Activated naive CD8-positive, alpha-beta T cell treated with anti-CD3 and anti-CD28 coated beads, Interleukin-2, amount 10 ng/mL, durations not matched to agents 7 days and 5 days (primary cell): Measurements from ENCODE around the gene CPVL. TPM values are rescaled to one million over a fixed set of nuclear protein-coding genes. Genes with fewer than 3 reads are reported as not detected.

Experiments used
- ATAC-seq: fragments of 150-1000 bp; cut with Tn5 transposase; one replicate; pipeline ENCODE4 v1.10.0; 2021; ENCODE audit warnings: low read depth, moderate library complexity
- POLR2A ChIA-PET: fragments of 350-600 bp; sonication (Branson Sonifier 250); formaldehyde crosslinking; loops from one replicate; lab custom pipeline; 2021; ENCODE audit warnings: antibody characterized with exemption; lab: Charles Lee
- DNase-seq: peaks from one replicate; pipeline ENCODE4 v3.0.0; 2021
- H3K27ac Mint-ChIP-seq: one replicate; pipeline ENCODE4 v1.8.0; 2022; ENCODE audit warnings: mild to moderate bottlenecking, mixed read lengths
- H3K27me3 Mint-ChIP-seq: one replicate; pipeline ENCODE4 v1.8.0; 2022; ENCODE audit warnings: mild to moderate bottlenecking, moderate library complexity, mixed read lengths
- H3K36me3 Mint-ChIP-seq: one replicate; pipeline ENCODE4 v1.8.0; 2021; ENCODE audit warnings: mild to moderate bottlenecking, mixed read lengths
- H3K4me1 Mint-ChIP-seq: one replicate; pipeline ENCODE4 v1.8.0; 2021; ENCODE audit warnings: mixed read lengths
- H3K4me3 Mint-ChIP-seq: one replicate; pipeline ENCODE4 v1.8.0; 2022; ENCODE audit warnings: mild to moderate bottlenecking, moderate library complexity, mixed read lengths
- H3K9me3 Mint-ChIP-seq: one replicate; pipeline ENCODE4 v1.8.0; 2021; ENCODE audit warnings: mixed read lengths
- total RNA-seq, 2 experiments: library from RNA; stranded (reverse); gene quantifications; one replicate each; pipeline ENCODE4 v1.2.3, GENCODE V29; 2021

The CPVL gene
- total RNA-seq, 2 experiments from 2014 or later: 0.75 to 1.2 TPM

DNA sequence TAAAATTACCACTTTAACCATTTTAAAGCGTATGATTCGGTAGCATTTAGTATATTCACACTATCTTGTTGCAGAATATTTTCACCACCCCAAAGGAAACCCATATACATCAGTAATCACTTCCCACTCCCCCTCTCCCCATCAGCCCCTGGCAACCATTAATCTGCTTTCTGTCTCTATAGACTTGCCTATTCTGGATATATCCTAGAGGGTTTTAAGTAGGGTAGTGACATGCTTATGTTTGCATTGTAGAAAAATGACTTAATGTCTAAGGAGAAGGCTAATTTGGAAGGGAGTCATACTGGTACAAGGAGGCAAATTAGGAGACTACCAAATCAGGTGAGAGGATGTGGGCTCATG is 145.6 kb downstream of the CPVL start:
- H3K9me3 Mint-ChIP-seq: no peaks in the 10 kb centered on the region
- no peaks in the 10 kb centered on the region for H3K4me1 Mint-ChIP-seq
- H3K36me3 Mint-ChIP-seq: no peaks in the 10 kb centered on the region
- no peak for DNase-seq
- H3K27me3 Mint-ChIP-seq: peaks cover 6% of the 10 kb centered on the region
- POLR2A ChIA-PET: no interaction called here
- no peak overlapping the region for H3K4me3 Mint-ChIP-seq
- ATAC-seq: no peak
- H3K27ac Mint-ChIP-seq: no peak overlapping the region

GRCh38 chr7:28999895-29000716 is 146.2 kb downstream of the CPVL start:
- ATAC-seq (no peak), DNase-seq (no peak)
- peaks cover 6% of the 10 kb centered on the region for H3K27me3 Mint-ChIP-seq
- no peak overlapping the region for H3K27ac Mint-ChIP-seq
- H3K9me3 Mint-ChIP-seq: no peaks in the 10 kb centered on the region
- no peaks in the 10 kb centered on the region for H3K4me1 Mint-ChIP-seq
- H3K4me3 Mint-ChIP-seq: no peak overlapping the region
- H3K36me3 Mint-ChIP-seq: no peaks in the 10 kb centered on the region
- POLR2A ChIA-PET: no interaction called here

GRCh38 chr7:28999427-28999826 is 146.9 kb downstream of the CPVL start:
- Mint-ChIP-seq H3K4me1 (no peaks in the 10 kb centered on the region), H3K4me3 (no peak overlapping the region), H3K9me3 (no peaks in the 10 kb centered on the region), H3K27me3 (peaks cover 7% of the 10 kb centered on the region), H3K27ac (no peak overlapping the region), H3K36me3 (no peaks in the 10 kb centered on the region)
- DNase-seq (no peak), ATAC-seq (no peak)
- POLR2A ChIA-PET: no interaction called here

DNA sequence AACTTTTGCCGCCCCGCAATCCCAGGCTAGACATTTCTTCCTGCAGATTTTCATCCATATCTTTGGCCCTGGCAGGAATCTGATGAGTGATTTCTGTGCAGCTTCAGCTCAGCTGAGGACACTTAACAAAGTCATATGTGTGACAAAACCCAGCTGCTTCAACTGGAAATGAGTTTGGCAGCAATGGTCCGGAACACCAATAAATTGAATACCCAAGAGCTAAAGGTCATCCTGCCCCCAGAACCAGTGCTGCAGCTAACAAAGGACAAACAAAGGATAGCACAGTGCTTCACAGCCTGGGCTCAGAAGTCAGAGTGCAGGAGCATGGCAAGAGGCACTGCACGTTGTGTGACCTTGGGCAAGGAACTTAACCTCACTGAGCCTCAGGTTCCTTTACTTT is 148.2 kb downstream of the CPVL start:
- Mint-ChIP-seq H3K27ac (no peak overlapping the region), H3K27me3 (peaks cover 9% of the 10 kb centered on the region), H3K4me3 (no peak overlapping the region), H3K4me1 (no peaks in the 10 kb centered on the region), H3K9me3 (no peaks in the 10 kb centered on the region), H3K36me3 (no peaks in the 10 kb centered on the region)
- POLR2A ChIA-PET: no interaction called here
- ATAC-seq (no peak), DNase-seq (no peak)

DNA sequence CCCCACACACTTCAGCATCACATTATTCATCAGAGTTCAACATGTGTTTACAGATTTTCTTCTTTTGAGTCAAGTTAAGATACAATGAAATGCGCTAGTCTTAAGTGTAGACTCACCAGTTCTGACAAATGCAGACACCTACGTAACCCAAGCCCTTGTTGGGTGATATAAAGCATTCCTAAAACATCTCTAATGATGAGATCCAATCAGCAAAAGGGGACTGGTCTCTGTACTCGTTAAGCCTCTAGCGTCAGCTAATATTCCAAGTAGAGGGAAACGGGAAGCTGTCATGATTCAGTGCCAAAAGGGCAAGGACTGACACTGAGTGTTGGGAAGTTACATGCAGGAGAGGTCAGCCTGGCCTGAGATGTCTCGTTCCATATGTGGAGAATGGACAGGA is 149.5 kb downstream of the CPVL start:
- ATAC-seq (no peak), DNase-seq (no peak)
- POLR2A ChIA-PET: no interaction called here
- H3K36me3 Mint-ChIP-seq: no peaks in the 10 kb centered on the region
- no peaks in the 10 kb centered on the region for H3K9me3 Mint-ChIP-seq
- H3K4me3 Mint-ChIP-seq: no peak overlapping the region
- no peaks in the 10 kb centered on the region for H3K4me1 Mint-ChIP-seq
- no peak overlapping the region for H3K27ac Mint-ChIP-seq
- H3K27me3 Mint-ChIP-seq: peaks cover 7% of the 10 kb centered on the region

DNA sequence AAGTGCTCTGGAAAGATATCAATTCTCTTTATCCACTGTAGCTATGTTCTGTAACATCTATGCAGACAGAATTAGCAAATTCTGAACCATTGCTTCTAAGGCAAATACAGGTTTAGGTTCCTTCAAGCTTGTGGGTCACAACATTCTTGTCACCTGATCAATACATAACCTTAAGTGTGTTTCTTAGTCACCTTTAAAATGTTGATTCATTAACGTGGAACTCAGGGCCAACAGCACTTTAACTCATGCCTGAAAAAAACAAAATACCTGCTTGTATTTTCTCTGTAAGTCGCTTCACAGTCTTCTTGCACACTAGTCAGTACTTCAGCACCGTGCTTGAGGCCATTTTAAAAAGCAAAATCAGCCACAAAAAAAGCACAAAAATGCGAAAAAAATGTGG is 153.0 kb downstream of the CPVL start:
- Mint-ChIP-seq H3K36me3 (no peaks in the 10 kb centered on the region), H3K9me3 (no peaks in the 10 kb centered on the region), H3K27me3 (peaks cover 7% of the 10 kb centered on the region), H3K27ac (no peak overlapping the region), H3K4me3 (no peak overlapping the region), H3K4me1 (no peaks in the 10 kb centered on the region)
- DNase-seq (no peak), ATAC-seq (no peak)
- POLR2A ChIA-PET: no interaction called here

DNA sequence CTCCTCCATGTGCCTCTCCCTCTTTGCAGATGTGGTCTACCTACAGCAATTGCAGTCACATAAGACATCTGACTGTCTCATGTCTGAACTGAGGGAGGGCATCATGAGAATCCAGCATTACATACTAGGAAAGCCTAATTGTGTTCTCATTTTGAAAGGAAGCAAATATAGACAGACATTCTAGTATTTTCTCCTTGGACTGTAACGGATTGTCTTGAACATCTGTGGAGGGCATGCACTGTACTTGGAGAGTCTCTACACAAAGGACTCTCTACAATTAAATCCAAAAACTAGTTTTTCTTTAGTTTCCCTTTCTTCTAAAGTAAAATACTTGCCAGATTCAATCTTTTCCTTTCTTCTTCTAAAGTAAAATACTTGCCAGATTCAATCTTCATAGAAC is 153.5 kb downstream of the CPVL start:
- DNase-seq: no peak
- Mint-ChIP-seq H3K4me3 (no peak overlapping the region), H3K4me1 (no peaks in the 10 kb centered on the region), H3K27ac (no peak overlapping the region), H3K27me3 (peaks cover 7% of the 10 kb centered on the region), H3K9me3 (no peaks in the 10 kb centered on the region), H3K36me3 (no peaks in the 10 kb centered on the region)
- ATAC-seq: no peak
- POLR2A ChIA-PET: no interaction called here

- Mint-ChIP-seq H3K4me1 (no peaks in the 10 kb centered on the region), H3K4me3 (no peak overlapping the region)
- ATAC-seq: no peak
These were observed 156.0 kb downstream of the CPVL start for GRCh38 chr7:28990200-28990960.

DNA sequence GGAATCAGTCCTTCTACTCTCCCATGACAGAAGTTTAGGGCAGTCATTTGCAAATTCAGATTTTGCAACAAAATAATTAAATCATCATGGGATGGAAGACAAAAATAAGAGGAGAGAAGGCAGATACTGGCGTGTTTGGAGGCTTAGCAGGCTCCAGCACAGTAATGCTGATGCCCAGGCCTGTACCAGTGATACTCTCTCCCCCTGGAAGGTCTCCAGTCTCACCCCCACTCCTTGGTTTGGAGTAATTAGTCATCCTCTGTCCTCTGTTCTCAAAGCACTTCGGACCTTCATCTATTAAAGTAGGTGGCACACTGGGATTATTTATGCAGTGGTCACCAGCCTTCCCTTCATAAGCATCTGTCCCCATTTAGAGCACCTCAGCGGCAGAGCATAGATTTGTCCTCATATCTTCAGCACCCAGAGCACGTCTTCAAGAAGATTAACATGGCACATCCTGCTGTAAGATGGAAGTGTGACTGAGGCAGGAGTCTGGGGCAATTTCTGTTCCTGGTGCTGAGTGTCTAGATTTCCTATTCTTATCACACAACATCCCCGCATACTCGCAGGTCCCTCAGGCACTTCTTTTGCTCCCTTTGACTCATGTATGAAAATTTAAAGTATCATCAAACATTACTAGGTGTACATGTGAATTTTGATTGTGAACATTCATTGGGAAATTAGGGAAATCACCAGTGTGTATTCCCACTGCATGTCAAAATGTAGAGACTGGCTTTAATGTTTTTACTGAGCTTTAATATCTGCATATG is 156.9 kb downstream of the CPVL start:
- Mint-ChIP-seq H3K36me3 (no peaks in the 10 kb centered on the region), H3K9me3 (no peaks in the 10 kb centered on the region), H3K27me3 (peaks cover 1% of the 10 kb centered on the region), H3K4me3 (no peak overlapping the region), H3K27ac (no peak overlapping the region), H3K4me1 (no peaks in the 10 kb centered on the region)
- ATAC-seq (no peak), DNase-seq (no peak)
- POLR2A ChIA-PET: no interaction called here

More at GRCh38 chr7:28990200-28990960, 156.0 kb downstream of the CPVL start:
- H3K36me3 Mint-ChIP-seq: no peaks in the 10 kb centered on the region
- POLR2A ChIA-PET: no interaction called here
- no peak overlapping the region for H3K27ac Mint-ChIP-seq
- H3K9me3 Mint-ChIP-seq: no peaks in the 10 kb centered on the region
- no peak for DNase-seq
- peaks cover 3% of the 10 kb centered on the region for H3K27me3 Mint-ChIP-seq

DNA sequence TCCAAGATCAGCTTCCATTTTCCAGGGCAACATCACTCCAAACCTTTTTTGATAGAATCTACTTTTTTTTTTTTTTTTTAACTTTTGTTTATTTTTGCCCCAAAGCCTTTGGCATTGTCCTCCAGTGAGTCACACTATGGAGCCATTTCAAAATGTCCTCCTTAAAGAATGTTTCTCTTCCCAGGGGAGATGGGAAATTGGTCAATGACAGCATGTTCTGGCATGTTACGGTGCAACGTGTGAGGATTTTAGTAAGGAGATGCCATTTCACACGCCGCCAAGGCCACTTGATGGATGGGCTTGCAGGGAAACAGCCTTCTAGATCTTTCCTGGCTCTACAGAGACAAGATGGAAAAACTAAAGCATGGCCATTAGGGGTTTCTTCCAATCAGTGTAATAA is 157.5 kb downstream of the CPVL start:
- Mint-ChIP-seq H3K4me1 (no peaks in the 10 kb centered on the region), H3K36me3 (no peaks in the 10 kb centered on the region), H3K27ac (no peak overlapping the region), H3K27me3 (no peaks in the 10 kb centered on the region), H3K4me3 (no peak overlapping the region), H3K9me3 (no peaks in the 10 kb centered on the region)
- POLR2A ChIA-PET: no interaction called here
- DNase-seq (no peak), ATAC-seq (no peak)

DNA sequence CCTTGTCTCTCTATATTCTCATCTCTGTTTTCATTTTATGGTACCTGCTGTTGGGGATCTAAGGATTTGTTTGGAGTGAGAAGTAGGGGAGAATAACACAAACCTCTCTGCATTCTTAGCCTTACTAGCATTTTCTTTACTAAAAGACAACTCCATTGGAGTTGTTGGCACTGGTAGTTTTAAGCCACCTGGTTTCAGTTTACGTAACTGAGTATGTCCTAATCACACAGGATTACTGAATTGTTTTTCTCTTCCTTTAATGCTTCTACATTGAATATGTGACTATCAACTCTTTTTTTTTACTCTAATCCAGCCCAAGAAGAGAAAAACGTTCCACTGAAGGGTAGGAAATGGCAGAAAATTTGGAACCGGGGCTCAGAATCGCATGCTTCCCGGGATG is 158.2 kb downstream of the CPVL start:
- POLR2A ChIA-PET: no interaction called here
- Mint-ChIP-seq H3K27me3 (no peaks in the 10 kb centered on the region), H3K36me3 (no peaks in the 10 kb centered on the region), H3K27ac (no peak overlapping the region), H3K9me3 (no peaks in the 10 kb centered on the region), H3K4me3 (no peak overlapping the region), H3K4me1 (no peaks in the 10 kb centered on the region)
- DNase-seq (no peak), ATAC-seq (no peak)

DNA sequence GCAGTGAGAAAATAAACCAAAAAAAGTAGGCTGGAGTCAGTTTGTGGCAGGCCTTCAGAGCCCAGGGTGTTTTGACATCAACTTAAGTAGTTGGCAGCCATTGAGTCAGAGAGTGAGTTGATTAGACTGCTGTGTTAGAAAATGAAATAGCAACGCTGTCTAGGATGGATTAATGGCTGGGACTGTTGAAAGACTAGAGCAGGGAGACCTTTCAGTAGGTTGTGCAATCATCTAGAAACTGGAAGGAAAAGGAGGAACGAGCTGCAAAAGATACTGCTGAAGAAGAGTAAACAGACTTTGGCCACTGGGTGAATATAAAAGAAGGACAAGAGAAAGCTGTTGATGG is 159.6 kb downstream of the CPVL start:
- no peaks in the 10 kb centered on the region for H3K9me3 Mint-ChIP-seq
- H3K36me3 Mint-ChIP-seq: no peaks in the 10 kb centered on the region
- no peaks in the 10 kb centered on the region for H3K27me3 Mint-ChIP-seq
- ATAC-seq: no peak
- no peak for DNase-seq
- POLR2A ChIA-PET: no interaction called here
- H3K4me1 Mint-ChIP-seq: no peaks in the 10 kb centered on the region
- H3K27ac Mint-ChIP-seq: no peak overlapping the region
- H3K4me3 Mint-ChIP-seq: no peak overlapping the region

DNA sequence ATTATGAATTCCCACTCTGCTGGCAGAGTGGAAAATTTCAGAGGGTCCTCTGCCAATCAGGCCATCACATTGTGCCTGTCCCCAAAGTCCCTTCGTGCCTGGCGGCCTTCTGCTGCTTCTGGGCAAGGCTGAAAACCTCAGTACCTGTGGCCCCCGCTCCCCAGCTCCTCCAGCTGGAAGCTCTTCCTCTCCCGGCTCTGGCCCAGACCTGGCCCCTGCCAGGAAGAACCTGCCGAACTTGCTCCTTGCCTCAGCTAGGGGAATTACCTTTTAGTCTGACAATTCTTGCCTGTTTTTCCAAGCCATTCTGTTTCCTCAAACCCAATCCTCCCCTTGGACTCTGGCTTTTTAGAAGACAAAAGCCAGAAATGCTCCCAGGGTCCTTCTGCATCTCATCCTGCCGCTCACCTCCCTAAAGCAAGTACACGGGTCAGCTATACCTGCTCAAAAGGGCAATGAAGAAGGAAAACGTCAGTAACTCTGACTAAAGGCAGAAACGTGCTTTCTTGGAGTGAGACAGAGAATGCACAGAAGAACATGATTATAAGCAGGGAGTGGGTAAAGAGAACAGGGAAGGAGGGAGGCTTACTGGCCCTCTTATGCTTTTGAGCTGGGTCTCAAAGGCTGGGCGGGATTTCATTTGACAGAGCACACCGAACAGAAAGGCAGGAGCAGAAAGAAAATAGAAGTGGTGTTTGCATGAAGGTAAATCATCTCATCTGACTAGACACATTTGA is 160.1 kb downstream of the CPVL start:
- POLR2A ChIA-PET: no interaction called here
- H3K4me3 Mint-ChIP-seq: no peak overlapping the region
- ATAC-seq (no peak), DNase-seq (no peak)
- H3K27ac Mint-ChIP-seq: no peak overlapping the region
- peaks cover 1% of the 10 kb centered on the region for H3K27me3 Mint-ChIP-seq
- H3K36me3 Mint-ChIP-seq: no peaks in the 10 kb centered on the region
- H3K4me1 Mint-ChIP-seq: no peaks in the 10 kb centered on the region
- H3K9me3 Mint-ChIP-seq: no peaks in the 10 kb centered on the region
